ENCODE data around the gene UBR4. TPM values are rescaled to one million over a fixed set of nuclear protein-coding genes. Genes with fewer than 3 reads are reported as not detected.
A peak's percentile ranks its signal among the peaks of the same experiment; 100 is the strongest.

UBR4 gene
- polyA plus RNA-seq, 1 of the 3 experiments (the other 2 are of a cell fraction) = 68.7 TPM

DNA sequence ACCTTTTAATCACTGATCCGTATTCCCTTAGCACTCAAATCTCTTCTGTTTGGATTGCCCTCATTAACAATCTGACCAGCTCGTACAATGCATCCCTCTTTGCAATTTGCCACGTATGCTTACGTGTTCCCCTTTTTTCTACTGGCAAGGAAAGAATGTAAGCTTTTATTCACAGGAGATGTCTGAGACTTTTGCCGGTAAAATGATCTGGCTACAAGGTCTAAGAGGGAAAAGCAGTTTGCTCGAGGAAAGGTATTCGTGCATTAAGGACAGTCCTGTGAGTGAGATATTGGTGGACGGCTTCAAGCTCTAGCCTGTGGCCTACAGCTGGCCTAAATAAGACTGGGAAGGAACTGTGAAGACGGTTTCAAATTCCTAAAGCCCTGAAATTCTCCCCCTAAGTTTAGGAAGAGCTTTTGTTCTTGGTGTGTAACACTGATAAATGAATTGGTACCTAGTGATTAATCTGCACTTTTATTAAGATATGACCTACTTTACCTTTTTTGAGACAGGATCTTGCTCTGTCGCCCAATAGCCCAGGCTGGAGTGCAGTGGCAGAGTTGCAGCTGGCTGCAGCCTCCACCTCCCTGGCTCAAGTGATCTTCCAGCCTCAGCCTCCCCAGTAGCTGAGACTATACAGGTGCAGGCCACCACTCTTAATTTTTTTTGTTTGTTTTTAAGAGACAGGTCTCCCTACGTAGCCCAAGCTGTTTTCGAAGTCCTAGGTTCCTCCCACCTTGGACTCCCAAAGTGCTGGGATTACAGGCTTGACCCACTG lies 895 bp upstream of the UBR4 start:
- DNase-seq = no peak
- Histone ChIP-seq H2AFZ (ENCODE audit: low read depth) (peak overlapping the region; percentile 89; the same call in 1 of the 2 replicates), H3F3A (replicated peaks; ENCODE audit: insufficient read depth) (peaks cover 9% of the 10 kb centered on the region), H4K20me1 (ENCODE audit: insufficient read depth) (peaks cover 35% of the 10 kb centered on the region), H3K9ac (peak overlapping the region; percentile 82), H3K4me1 (ENCODE audit: control insufficient read depth in 1 of 2, insufficient read depth in 2 of 2, low read depth in 1 of 2, low read length in 1 of 2) (peaks cover 22 to 25% of the 10 kb centered on the region in 2 experiments; a peak in 3 of 4 replicates), H3K4me2 (peak overlapping the region; percentile 83), H3K27me3 (ENCODE audit: insufficient read depth) (no peaks in the 10 kb centered on the region), H3K9me3 (no peaks in the 10 kb centered on the region), H3K27ac (ENCODE audit: low read depth in 2 of 2, low read length in 1 of 2) (peak overlapping the region; percentile 78 to 80), H3K79me2 (ENCODE audit: insufficient read depth) (peaks cover 100% of the 10 kb centered on the region), H3K36me3 (replicated peaks in 1 of 2; ENCODE audit: control insufficient read depth in 1 of 2, insufficient read depth in 2 of 2, low read length in 1 of 2) (peaks cover 15 to 29% of the 10 kb centered on the region in 2 experiments), H3K9me2 (no peaks in the 10 kb centered on the region), H3K4me3 (ENCODE audit: low read depth in 2 of 2, low read length in 1 of 2) (peak overlapping the region; percentile 87 to 96)
- 21% methylated on average over 12 of the region's 12 CpGs for WGBS (ENCODE audit: low lambda C conversion rate)
- POLR2A ChIA-PET = interaction anchor here (1.0 to 1.7 kb wide), 2 partner anchors 8 to 40 kb away, joined by 3 to 4 read pairs; partner anchors contain the start of gene EMC1
- CTCF ChIA-PET = interaction anchor here (0.7 to 2.5 kb wide), 6 partner anchors 13 to 505 kb away, joined by 3 to 6 read pairs (median 4); no protein-coding TSS in a partner anchor
- TF ChIP-seq SIN3A (IDR thresholded peaks at IDR 0.05; ENCODE audit: borderline replicate concordance, low read depth, low read length) = no peak
- TF ChIP-seq EP300 (IDR thresholded peaks at IDR 0.05; ENCODE audit: borderline replicate concordance in 1 of 2, low read depth in 1 of 2, low read length in 1 of 2) = no peak
- TF ChIP-seq TCF12 (IDR thresholded peaks at IDR 0.05) = no peak
- TF ChIP-seq CHD2 (IDR thresholded peaks at IDR 0.05; ENCODE audit: low read length, partially characterized antibody) = no peak
- no peak for TF ChIP-seq FOXM1 (IDR thresholded peaks at IDR 0.05; ENCODE audit: low read depth)
- TF ChIP-seq, protein P1, sequence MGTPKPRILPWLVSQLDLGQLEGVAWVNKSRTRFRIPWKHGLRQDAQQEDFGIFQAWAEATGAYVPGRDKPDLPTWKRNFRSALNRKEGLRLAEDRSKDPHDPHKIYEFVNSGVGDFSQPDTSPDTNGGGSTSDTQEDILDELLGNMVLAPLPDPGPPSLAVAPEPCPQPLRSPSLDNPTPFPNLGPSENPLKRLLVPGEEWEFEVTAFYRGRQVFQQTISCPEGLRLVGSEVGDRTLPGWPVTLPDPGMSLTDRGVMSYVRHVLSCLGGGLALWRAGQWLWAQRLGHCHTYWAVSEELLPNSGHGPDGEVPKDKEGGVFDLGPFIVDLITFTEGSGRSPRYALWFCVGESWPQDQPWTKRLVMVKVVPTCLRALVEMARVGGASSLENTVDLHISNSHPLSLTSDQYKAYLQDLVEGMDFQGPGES (IDR thresholded peaks at IDR 0.05; ENCODE audit: low read depth, low read length) = no peak
- no peak for TF ChIP-seq MXI1 (IDR thresholded peaks at IDR 0.05; ENCODE audit: low read depth, low read length)
- TF ChIP-seq GABPA (IDR thresholded peaks at IDR 0.05; ENCODE audit: low read depth) = no peak
- TF ChIP-seq GATA2 (CRISPR knock-in tag; IDR thresholded peaks at IDR 0.05) = no peak
- TF ChIP-seq, protein P2, sequence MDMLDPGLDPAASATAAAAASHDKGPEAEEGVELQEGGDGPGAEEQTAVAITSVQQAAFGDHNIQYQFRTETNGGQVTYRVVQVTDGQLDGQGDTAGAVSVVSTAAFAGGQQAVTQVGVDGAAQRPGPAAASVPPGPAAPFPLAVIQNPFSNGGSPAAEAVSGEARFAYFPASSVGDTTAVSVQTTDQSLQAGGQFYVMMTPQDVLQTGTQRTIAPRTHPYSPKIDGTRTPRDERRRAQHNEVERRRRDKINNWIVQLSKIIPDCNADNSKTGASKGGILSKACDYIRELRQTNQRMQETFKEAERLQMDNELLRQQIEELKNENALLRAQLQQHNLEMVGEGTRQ (IDR thresholded peaks at IDR 0.05; ENCODE audit: borderline replicate concordance, low read depth, low read length) = no peak
- TF ChIP-seq, protein P3, sequence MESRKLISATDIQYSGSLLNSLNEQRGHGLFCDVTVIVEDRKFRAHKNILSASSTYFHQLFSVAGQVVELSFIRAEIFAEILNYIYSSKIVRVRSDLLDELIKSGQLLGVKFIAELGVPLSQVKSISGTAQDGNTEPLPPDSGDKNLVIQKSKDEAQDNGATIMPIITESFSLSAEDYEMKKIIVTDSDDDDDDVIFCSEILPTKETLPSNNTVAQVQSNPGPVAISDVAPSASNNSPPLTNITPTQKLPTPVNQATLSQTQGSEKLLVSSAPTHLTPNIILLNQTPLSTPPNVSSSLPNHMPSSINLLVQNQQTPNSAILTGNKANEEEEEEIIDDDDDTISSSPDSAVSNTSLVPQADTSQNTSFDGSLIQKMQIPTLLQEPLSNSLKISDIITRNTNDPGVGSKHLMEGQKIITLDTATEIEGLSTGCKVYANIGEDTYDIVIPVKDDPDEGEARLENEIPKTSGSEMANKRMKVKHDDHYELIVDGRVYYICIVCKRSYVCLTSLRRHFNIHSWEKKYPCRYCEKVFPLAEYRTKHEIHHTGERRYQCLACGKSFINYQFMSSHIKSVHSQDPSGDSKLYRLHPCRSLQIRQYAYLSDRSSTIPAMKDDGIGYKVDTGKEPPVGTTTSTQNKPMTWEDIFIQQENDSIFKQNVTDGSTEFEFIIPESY (IDR thresholded peaks at IDR 0.05; ENCODE audit: borderline replicate concordance, low read depth) = no peak
- TF ChIP-seq, protein P4, sequence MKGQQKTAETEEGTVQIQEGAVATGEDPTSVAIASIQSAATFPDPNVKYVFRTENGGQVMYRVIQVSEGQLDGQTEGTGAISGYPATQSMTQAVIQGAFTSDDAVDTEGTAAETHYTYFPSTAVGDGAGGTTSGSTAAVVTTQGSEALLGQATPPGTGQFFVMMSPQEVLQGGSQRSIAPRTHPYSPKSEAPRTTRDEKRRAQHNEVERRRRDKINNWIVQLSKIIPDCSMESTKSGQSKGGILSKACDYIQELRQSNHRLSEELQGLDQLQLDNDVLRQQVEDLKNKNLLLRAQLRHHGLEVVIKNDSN (IDR thresholded peaks at IDR 0.05; ENCODE audit: borderline replicate concordance, low read depth) = no peak
- no peak for TF ChIP-seq SMC3 (IDR thresholded peaks at IDR 0.05; ENCODE audit: low read depth, low read length)
- TF ChIP-seq FOXJ3 (CRISPR knock-in tag; IDR thresholded peaks at IDR 0.05) = no peak
- no peak for TF ChIP-seq TEAD4 (IDR thresholded peaks at IDR 0.05; ENCODE audit: borderline replicate concordance, insufficient read depth)
